Colonic mucosa (tissue), 4 donors: Measurements from ENCODE around the gene DMD. TPM values are rescaled to one million over a fixed set of nuclear protein-coding genes. Genes with fewer than 3 reads are reported as not detected.
"Not testable (repeated sequence)": the region's sequence is repeated elsewhere in the genome, so short reads cannot be mapped to it uniquely, and the experiment has no call there.

Experiments
- DNase-seq: peaks from one replicate; pipeline ENCODE4 v3.0.0-alpha.2; 2020
- H3K27ac ChIP-seq: fragments of 200-600 bp; one replicate; pipeline ENCODE4 v1.8.0; 2021
- H3K27me3 ChIP-seq: fragments of 200-600 bp; one replicate; pipeline ENCODE4 v1.8.0; 2021
- H3K36me3 ChIP-seq: fragments of 200-600 bp; one replicate; pipeline ENCODE4 v1.8.0; 2021
- H3K4me1 ChIP-seq: fragments of 200-600 bp; one replicate; pipeline ENCODE4 v1.8.0; 2021; ENCODE audit warnings: mild to moderate bottlenecking
- H3K4me3 ChIP-seq: fragments of 200-600 bp; one replicate; pipeline ENCODE4 v1.8.0; 2021
- H3K9ac ChIP-seq, 2 donors: one replicate each; pipeline ENCODE4 v1.7.0; 2013; ENCODE audit warnings: control low read depth in 2 of 2, low read depth in 2 of 2, low read length in 2 of 2
- H3K9me3 ChIP-seq: fragments of 200-600 bp; one replicate; pipeline ENCODE4 v1.8.0; 2021
- CTCF ChIP-seq: fragments of 200-600 bp; IDR thresholded peaks from one replicate; pipeline ENCODE4 v1.8.0; 2022; ENCODE audit warnings: antibody characterized with exemption, mild to moderate bottlenecking
- intact Hi-C: fragments of 100-400 bp; cut with DNase I; formaldehyde crosslinking; loops from one replicate; pipeline ENCODE4 v1.14.1; 2022
- total RNA-seq, 2 donors: library from RNA; stranded (reverse); fragmentation: NEBNext Ultra II Directional in 1 of 2; extraction: Animal tissue kit (Norgen Biotek cat#: 25700) in 1 of 2; gene quantifications; one replicate each; pipeline ENCODE4 v1.2.1, GENCODE V29; 2021
- donor health status: healthy.
- donor health status: DM: no; HTN: no; CAD: no.
- donor health status: DM: no; HTN: no; CAD: no.

Gene DMD
- total RNA-seq, 2 donors from 2014 or later = 7.3 to 24.5 TPM

- no peak for TF ChIP-seq CTCF
- no peak overlapping the region for H3K4me3 ChIP-seq
- no peaks in the 10 kb centered on the region for H3K9me3 ChIP-seq
- no peak for DNase-seq
- intact Hi-C loops = no loop called here
- no peaks in the 10 kb centered on the region for H3K36me3 ChIP-seq
- no peak overlapping the region for H3K27ac ChIP-seq
- H3K4me1 ChIP-seq = no peaks in the 10 kb centered on the region
- no peak overlapping the region for H3K9ac ChIP-seq
- no peaks in the 10 kb centered on the region for H3K27me3 ChIP-seq
Measured at GRCh38 chrX:32741910-32742309, 469.4 kb downstream of the DMD start.

- no peak overlapping the region for H3K4me3 ChIP-seq
- intact Hi-C loops = no loop called here
Measured at GRCh38 chrX:32708542-32708941, 502.8 kb downstream of the DMD start.

GRCh38 chrX:32705385-32705784 lies 506.0 kb downstream of the DMD start:
- H3K27ac ChIP-seq, H3K27me3 ChIP-seq, H3K9ac ChIP-seq, H3K4me3 ChIP-seq, H3K36me3 ChIP-seq, H3K9me3 ChIP-seq, intact Hi-C loops, H3K4me1 ChIP-seq, DNase-seq: not testable (repeated sequence)

More at GRCh38 chrX:32708542-32708941, 502.8 kb downstream of the DMD start:
- Histone ChIP-seq H3K27ac (no peak overlapping the region), H3K9ac (no peak overlapping the region), H3K36me3 (no peaks in the 10 kb centered on the region), H3K9me3 (no peaks in the 10 kb centered on the region), H3K27me3 (no peaks in the 10 kb centered on the region), H3K4me1 (no peaks in the 10 kb centered on the region)
- no peak for TF ChIP-seq CTCF
- no peak for DNase-seq

- no peak overlapping the region for H3K4me3 ChIP-seq
- H3K9ac ChIP-seq = no peak overlapping the region
- intact Hi-C loops = no loop called here
- TF ChIP-seq CTCF = no peak
- H3K27me3 ChIP-seq = no peaks in the 10 kb centered on the region
- H3K27ac ChIP-seq = no peak overlapping the region
- no peak for DNase-seq
- no peaks in the 10 kb centered on the region for H3K36me3 ChIP-seq
- no peaks in the 10 kb centered on the region for H3K9me3 ChIP-seq
- no peaks in the 10 kb centered on the region for H3K4me1 ChIP-seq
Measured at GRCh38 chrX:32687379-32687778, 524.0 kb downstream of the DMD start.

GRCh38 chrX:32678487-32678886 lies 532.9 kb downstream of the DMD start:
- intact Hi-C loops = no loop called here

GRCh38 chrX:32673193-32673592 lies 538.2 kb downstream of the DMD start:
- no peaks in the 10 kb centered on the region for H3K27me3 ChIP-seq
- no peak overlapping the region for H3K4me3 ChIP-seq
- no peak overlapping the region for H3K9ac ChIP-seq
- no peak overlapping the region for H3K27ac ChIP-seq
- H3K36me3 ChIP-seq = no peaks in the 10 kb centered on the region
- no peak for TF ChIP-seq CTCF
- no peaks in the 10 kb centered on the region for H3K9me3 ChIP-seq
- DNase-seq = no peak
- no peaks in the 10 kb centered on the region for H3K4me1 ChIP-seq
- intact Hi-C loops = no loop called here

More at GRCh38 chrX:32678487-32678886, 532.9 kb downstream of the DMD start:
- no peak overlapping the region for H3K9ac ChIP-seq
- no peaks in the 10 kb centered on the region for H3K4me1 ChIP-seq
- H3K27me3 ChIP-seq = no peaks in the 10 kb centered on the region
- no peak for TF ChIP-seq CTCF
- H3K27ac ChIP-seq = no peak overlapping the region
- no peaks in the 10 kb centered on the region for H3K9me3 ChIP-seq
- no peaks in the 10 kb centered on the region for H3K36me3 ChIP-seq
- no peak for DNase-seq
- H3K4me3 ChIP-seq = no peak overlapping the region
